Muscle of leg (tissue), 11 donors: ENCODE data around the gene FAM53B. TPM values are rescaled to one million over a fixed set of nuclear protein-coding genes. Genes with fewer than 3 reads are reported as not detected.

Experiments used
- DNase-seq: peaks from one replicate; pipeline ENCODE4 v3.0.0; 2013
- H3K27ac ChIP-seq: one replicate; pipeline ENCODE4 v1.5.1; 2013; ENCODE audit warnings: mild to moderate bottlenecking, low read length, control low read depth
- H3K27me3 ChIP-seq: one replicate; pipeline ENCODE4 v1.6.1; 2013; ENCODE audit warnings: low read length; ENCODE audit not compliant: control insufficient read depth, insufficient read depth
- H3K36me3 ChIP-seq: one replicate; pipeline ENCODE4 v1.6.1; 2013; ENCODE audit warnings: low read length; ENCODE audit not compliant: control insufficient read depth, insufficient read depth
- H3K4me1 ChIP-seq: one replicate; pipeline ENCODE4 v1.6.1; 2013; ENCODE audit warnings: low read length; ENCODE audit not compliant: control insufficient read depth, insufficient read depth
- H3K4me3 ChIP-seq: one replicate; pipeline ENCODE4 v1.5.1; 2013; ENCODE audit warnings: low read length, control low read depth
- H3K9me3 ChIP-seq: replicated peaks from 2 replicates; pipeline ENCODE4 v1.6.1; 2013; ENCODE audit warnings: low read depth, low read length; ENCODE audit not compliant: control insufficient read depth
- WGBS: methylation state at CpG from one replicate; pipeline ENCODE4 v1.1.5; 2013; ENCODE audit warnings: missing lambda C conversion rate; ENCODE audit not compliant: insufficient coverage; 5-methylcytosine and 5-hydroxymethylcytosine counted together
- polyA plus RNA-seq, 8 donors: library from polyadenylated mRNA; unstranded; fragments of 120-200 nt; gene quantifications; one replicate each; pipeline versions ENCODE4 v1.2.1 to v1.2.3, GENCODE V29; 2013; ENCODE audit warnings: inconsistent platforms in 1 of 8, low replicate concordance in 1 of 8; ENCODE audit not compliant: insufficient read length in 8 of 8, insufficient read depth in 1 of 8
- total RNA-seq: library from RNA; stranded (reverse); fragments of 120-200 nt; gene quantifications from one replicate; pipeline ENCODE4 v1.2.4, GENCODE V29; 2013

The FAM53B gene
- total and polyA plus RNA-seq, 9 donors, result 23.6 to 31.2 (median 27.0) TPM

GRCh38 chr10:124670849-124671248 is 73.3 kb downstream of the FAM53B start:
- no peaks in the 10 kb centered on the region for H3K9me3 ChIP-seq
- no peaks in the 10 kb centered on the region for H3K27me3 ChIP-seq
- 56% methylated on average over 13 of the region's 13 CpGs for WGBS
- H3K27ac ChIP-seq, result peak overlapping the region; percentile 85
- peaks cover 28% of the 10 kb centered on the region for H3K36me3 ChIP-seq
- H3K4me3 ChIP-seq, result no peak overlapping the region
- DNase-seq, result no peak
- H3K4me1 ChIP-seq, result peaks cover 96% of the 10 kb centered on the region

- no peak overlapping the region for H3K4me3 ChIP-seq
- DNase-seq, result no peak
- no peaks in the 10 kb centered on the region for H3K27me3 ChIP-seq
- peaks cover 33% of the 10 kb centered on the region for H3K36me3 ChIP-seq
- H3K4me1 ChIP-seq, result peaks cover 89% of the 10 kb centered on the region
- H3K9me3 ChIP-seq, result no peaks in the 10 kb centered on the region
- WGBS, result 91% methylated on average over 19 of the region's 23 CpGs
- H3K27ac ChIP-seq, result peak overlapping the region; percentile 85
These were observed 74.1 kb downstream of the FAM53B start for GRCh38 chr10:124669824-124670654.

GRCh38 chr10:124669141-124669823 is 74.9 kb downstream of the FAM53B start:
- Histone ChIP-seq H3K4me1 (peaks cover 81% of the 10 kb centered on the region), H3K9me3 (no peaks in the 10 kb centered on the region), H3K27ac (peak overlapping the region; percentile 2), H3K4me3 (no peak overlapping the region), H3K27me3 (no peaks in the 10 kb centered on the region), H3K36me3 (peaks cover 33% of the 10 kb centered on the region)
- 85% methylated on average over 18 of the region's 20 CpGs for WGBS
- no peak for DNase-seq

GRCh38 chr10:124668517-124669051 is 75.6 kb downstream of the FAM53B start:
- Histone ChIP-seq H3K27me3 (no peaks in the 10 kb centered on the region), H3K36me3 (peaks cover 35% of the 10 kb centered on the region), H3K9me3 (no peaks in the 10 kb centered on the region), H3K4me1 (peaks cover 75% of the 10 kb centered on the region), H3K4me3 (no peak overlapping the region), H3K27ac (peak overlapping the region; percentile 2)
- 86% methylated on average over 4 of the region's 11 CpGs for WGBS
- no peak for DNase-seq

GRCh38 chr10:124667425-124668345 is 76.5 kb downstream of the FAM53B start:
- peaks cover 73% of the 10 kb centered on the region for H3K4me1 ChIP-seq
- no peak overlapping the region for H3K4me3 ChIP-seq
- H3K27ac ChIP-seq, result peak overlapping the region; percentile 7
- WGBS, result 52% methylated on average over 11 of the region's 15 CpGs
- H3K27me3 ChIP-seq, result no peaks in the 10 kb centered on the region
- no peak for DNase-seq
- H3K36me3 ChIP-seq, result peaks cover 44% of the 10 kb centered on the region
- no peaks in the 10 kb centered on the region for H3K9me3 ChIP-seq

GRCh38 chr10:124666494-124666893 is 77.7 kb downstream of the FAM53B start:
- peak overlapping the region; percentile 29 for H3K27ac ChIP-seq
- 76% methylated on average over 10 of the region's 10 CpGs for WGBS
- H3K9me3 ChIP-seq, result no peaks in the 10 kb centered on the region
- peaks cover 45% of the 10 kb centered on the region for H3K36me3 ChIP-seq
- H3K27me3 ChIP-seq, result no peaks in the 10 kb centered on the region
- peaks cover 68% of the 10 kb centered on the region for H3K4me1 ChIP-seq
- DNase-seq, result no peak
- H3K4me3 ChIP-seq, result no peak overlapping the region

- Histone ChIP-seq H3K4me1 (peaks cover 68% of the 10 kb centered on the region), H3K4me3 (no peak overlapping the region), H3K36me3 (peaks cover 45% of the 10 kb centered on the region), H3K9me3 (no peaks in the 10 kb centered on the region), H3K27me3 (no peaks in the 10 kb centered on the region), H3K27ac (peak overlapping the region; percentile 29)
- WGBS, result 59% methylated on average over 3 of the region's 3 CpGs
- no peak for DNase-seq
These were observed 78.2 kb downstream of the FAM53B start for GRCh38 chr10:124665980-124666379.

GRCh38 chr10:124665558-124665957 is 78.6 kb downstream of the FAM53B start:
- Histone ChIP-seq H3K27me3 (no peaks in the 10 kb centered on the region), H3K27ac (no peak overlapping the region), H3K4me1 (peaks cover 66% of the 10 kb centered on the region), H3K36me3 (peaks cover 42% of the 10 kb centered on the region), H3K9me3 (no peaks in the 10 kb centered on the region), H3K4me3 (no peak overlapping the region)
- WGBS, result no CpG with 5 or more reads among the region's 8 CpGs
- DNase-seq, result no peak

GRCh38 chr10:124665091-124665490 is 79.1 kb downstream of the FAM53B start:
- Histone ChIP-seq H3K4me3 (no peak overlapping the region), H3K4me1 (peaks cover 63% of the 10 kb centered on the region), H3K27ac (no peak overlapping the region), H3K9me3 (no peaks in the 10 kb centered on the region), H3K36me3 (peaks cover 45% of the 10 kb centered on the region), H3K27me3 (no peaks in the 10 kb centered on the region)
- WGBS, result 93% methylated on average over 1 of the region's 2 CpGs
- DNase-seq, result no peak
